Measurements from ENCODE around the gene CNNM3.

CNNM3 gene

DNA sequence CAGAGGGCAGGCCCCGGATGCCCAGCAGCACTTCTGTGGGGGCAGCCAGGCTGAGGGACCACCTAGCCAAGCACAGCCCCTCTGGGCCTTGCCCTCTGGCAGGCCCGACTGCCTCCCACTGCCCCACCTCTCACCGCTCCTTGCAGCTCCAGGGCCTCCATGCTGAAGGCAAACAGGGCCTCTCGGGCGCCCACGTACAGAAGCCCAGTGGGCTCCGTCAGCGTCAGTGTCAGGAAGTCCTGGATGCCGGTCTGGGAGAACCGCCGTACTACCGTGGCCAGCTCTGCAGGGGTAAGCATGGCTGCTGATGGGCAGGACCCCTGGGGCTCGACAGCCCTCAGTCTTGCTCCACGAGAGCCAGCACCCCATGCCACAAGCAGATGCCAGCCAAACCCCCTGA is 50.1 kb downstream of the CNNM3 start:
- no peak for DNase-seq

DNA sequence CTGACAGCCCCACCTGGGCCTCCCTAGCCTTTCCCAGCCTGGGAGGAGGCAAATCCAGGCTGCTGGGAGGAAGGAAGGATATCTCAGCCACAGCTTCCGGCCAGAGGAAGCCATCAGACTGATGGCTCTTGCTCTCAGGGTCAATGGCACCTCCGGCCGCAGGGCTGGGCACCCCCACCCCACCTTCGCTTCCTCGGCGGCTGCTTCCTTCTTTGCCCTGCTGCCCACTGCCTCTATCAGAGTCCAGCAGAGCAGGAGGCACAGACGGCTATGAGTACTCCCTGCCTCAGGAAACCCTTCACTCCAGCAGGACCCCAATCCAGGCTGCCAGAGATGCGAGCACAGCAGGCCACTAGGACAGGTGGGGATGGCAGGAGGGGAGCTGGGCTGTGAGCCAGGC is 50.5 kb downstream of the CNNM3 start:
- no peak for DNase-seq

DNA sequence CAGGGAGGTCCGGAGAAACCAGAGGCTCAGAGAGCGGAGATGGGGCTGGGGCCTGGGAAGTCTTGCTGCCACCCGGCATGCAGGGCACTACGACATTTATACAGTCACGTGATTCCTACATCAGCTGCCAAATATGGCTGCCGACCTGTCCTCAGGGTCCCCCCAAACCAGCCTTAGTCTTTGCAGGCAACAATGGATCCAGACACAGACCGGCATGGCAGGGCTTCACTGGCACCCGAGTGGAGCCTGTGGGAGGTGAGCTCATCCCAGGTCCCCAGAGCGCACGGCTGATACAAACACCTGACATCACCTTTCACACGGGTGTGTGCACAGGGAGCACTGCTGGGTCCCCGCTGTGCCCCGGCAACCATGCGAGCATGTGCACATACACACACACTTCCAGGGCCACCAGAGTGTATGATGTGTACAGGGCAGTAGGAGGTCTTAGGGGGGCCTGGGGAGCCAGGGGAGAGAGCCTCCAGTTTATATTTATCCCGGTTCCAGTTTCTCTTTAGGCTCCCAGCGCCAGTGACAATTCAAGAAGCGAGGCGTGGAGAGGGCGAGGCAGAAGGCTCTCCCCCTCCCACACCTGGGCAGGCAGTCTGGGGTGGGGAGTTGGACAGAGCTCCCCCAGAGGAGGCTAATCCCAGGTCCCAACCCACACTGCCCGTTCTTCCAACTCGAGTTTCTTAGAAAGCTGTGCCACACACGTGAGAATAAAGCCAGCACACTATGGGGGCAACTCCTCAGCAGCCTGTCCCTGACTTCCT is 51.1 kb downstream of the CNNM3 start:
- DNase-seq: no peak

DNA sequence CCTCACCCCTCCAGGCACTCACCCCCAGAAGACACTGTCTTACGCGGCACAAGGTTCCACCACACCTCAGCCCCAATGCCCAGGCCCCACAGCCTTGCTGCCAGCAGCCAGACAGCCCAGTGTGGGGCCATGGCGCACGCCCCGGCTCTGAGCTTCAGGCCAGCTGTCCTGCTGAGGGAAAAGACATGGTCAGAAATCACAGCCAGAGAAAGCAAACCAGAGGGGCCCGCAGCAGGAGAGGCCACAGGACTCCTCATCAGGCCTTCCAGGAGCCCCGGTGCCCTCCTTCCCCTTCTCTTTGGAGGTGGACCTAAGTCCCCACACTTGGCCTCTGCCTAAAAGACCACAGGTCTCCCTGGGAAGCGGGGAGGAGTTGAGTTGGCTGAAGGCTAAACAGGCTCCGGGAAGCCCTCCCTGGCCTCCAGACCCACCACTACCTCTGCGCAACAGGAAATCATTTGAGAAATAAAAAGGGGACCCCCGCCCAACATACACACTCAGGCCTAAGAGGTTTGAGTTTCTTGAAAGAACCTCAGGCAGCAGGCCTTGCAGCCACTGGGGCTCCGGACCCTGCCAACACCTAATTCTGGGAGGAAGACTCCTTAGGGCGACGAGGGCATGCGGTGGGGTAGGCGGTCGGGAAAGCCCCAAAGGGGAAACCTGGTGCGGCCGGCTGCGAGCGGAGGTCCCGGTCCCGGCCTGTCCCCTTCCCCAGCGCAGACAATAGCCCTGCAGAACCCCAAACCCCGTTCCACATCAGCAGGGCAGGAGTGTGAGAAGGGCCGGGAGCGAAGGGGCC is 51.9 kb downstream of the CNNM3 start:
- DNase-seq: no peak

DNA sequence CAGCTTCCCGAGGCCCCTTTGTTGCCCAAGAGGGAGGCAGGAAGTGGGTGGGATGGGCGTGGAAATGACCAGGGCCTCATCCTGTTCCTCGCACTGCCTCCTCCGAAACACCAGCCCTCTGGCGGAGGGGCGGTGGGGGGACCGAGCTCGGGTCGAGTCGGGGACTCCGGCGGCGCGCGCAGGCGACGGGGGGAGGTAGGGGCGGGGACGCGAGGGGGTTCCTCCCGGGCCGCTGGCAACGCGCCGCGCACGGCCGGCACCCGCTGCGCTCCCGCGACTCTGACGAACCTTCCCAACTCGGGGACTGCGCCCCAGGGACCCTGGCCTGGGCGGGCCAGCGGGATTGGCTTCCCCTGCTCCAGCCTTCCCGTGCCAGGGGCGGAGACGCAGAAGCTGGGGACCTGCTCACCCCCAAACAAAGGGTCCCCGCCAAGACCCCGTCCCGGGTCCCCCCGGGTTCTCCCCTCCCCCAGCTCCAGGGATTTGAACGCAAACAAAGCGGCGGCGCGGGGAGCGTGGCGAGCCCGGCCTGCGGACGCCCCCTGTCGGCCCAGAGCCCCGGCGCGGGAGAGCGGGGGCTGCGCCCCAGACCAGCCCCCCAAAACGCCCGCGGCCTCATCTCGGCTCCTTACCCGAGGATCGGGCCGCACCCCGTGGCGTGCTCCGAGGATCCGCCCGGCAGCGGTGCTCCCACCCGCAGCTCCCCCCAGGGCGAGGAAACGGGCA is 52.6 kb downstream of the CNNM3 start:
- peak; percentile 48 for DNase-seq

DNA sequence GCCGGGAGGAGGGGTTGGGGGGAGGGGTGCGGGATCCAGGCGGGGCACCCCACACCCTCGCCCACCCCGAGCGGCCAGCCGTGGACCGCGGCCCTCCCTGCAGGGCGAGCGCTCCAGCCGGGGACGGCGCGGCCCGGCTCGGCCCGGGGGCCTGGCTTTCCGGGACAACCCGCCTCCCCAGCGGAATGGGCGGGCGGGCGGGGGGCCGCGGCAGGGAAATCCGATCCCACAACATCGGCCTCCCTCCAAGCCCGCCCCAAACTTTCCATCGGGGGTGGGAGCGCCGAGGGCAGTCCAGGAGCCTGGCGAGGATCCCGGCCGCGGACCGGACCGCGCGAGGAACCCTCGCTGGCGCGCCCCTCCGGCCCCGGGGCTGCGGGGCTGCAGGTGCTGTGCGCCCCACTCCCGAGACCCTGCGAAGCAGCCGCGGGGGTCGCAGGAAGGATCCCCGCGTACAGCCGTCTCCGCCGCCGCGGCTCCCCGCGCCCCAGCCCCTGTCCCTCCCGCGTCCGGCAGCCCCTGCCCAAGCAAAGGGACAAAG is 53.3 kb downstream of the CNNM3 start:
- DNase-seq: no peak

DNA sequence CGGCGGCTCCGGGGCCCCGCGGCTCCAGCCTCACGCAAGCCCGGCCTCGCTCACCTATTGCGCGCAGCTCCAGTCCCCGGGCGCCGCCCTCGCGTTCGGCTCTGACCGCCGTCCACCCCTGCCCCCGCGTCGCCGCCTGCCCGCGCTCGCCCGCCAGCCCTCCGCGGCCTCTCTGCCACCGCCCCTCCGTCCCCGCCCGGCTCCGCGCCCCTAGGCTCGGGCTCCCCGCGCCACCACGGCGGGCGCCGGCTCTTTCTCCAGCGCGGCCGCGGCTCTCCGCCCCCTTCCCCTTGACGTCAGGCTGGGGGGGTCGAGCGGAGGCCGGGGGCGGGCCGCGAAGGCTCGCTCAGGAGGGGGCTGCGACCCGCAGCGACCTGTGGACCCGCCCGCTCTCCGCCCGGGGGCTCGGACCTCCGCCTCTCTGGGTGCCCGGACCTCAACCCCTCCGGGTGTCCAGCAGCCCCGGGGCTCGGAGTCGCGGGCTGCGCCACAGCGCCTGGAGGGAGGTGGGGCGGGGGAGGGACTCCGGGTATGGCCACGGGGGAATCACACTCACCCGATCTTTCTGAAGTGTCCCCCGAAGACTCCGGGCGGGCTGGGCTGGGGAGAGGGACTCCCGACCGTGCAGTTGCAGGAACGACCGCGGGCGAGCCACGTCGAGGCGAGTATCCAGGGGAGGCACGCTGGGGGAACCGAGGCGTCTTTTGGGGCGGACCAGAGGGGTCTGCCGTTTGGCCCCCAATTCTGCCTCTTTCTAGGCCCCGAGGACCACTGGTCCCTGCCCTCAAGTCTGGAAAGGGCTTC is 54.0 kb downstream of the CNNM3 start, which contains the start of gene SEMA4C:
TSS of gene SEMA4C (minus strand) at position 259 of the 804 bp plus-strand sequence. CDS start 2,194 bp downstream, outside the sequence.
- DNase-seq: no peak

DNA sequence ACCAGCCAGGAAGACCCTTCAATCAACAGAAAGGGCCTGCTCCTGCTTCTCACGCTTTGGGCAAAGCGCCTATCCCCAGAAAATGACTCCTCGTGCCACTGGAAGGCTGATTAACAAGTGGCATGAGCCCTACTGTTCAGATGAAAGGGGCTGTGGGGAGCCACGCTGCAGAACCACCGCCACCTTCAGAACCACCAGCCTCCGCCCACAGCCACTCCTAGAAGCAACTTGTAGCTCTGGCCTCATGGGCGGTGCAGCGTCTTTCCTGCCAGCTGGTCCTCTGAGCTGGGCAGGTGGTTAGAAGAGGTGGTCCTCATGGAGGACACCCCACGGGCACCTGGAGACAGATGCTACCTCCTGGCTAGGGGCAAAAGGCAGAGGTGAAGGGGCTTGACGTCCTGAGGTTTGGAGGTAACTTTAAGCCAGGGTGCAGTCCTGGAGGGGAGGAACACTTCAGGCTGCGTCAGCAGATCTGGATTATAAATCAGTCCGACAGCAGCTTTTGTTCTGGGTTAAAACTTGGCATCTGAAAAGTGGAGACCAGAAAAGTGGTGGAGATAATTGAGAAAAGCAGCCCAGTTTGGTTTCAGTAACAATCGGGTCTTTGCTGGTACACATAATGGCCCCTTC is 54.7 kb downstream of the CNNM3 start:
- no peak for DNase-seq

DNA sequence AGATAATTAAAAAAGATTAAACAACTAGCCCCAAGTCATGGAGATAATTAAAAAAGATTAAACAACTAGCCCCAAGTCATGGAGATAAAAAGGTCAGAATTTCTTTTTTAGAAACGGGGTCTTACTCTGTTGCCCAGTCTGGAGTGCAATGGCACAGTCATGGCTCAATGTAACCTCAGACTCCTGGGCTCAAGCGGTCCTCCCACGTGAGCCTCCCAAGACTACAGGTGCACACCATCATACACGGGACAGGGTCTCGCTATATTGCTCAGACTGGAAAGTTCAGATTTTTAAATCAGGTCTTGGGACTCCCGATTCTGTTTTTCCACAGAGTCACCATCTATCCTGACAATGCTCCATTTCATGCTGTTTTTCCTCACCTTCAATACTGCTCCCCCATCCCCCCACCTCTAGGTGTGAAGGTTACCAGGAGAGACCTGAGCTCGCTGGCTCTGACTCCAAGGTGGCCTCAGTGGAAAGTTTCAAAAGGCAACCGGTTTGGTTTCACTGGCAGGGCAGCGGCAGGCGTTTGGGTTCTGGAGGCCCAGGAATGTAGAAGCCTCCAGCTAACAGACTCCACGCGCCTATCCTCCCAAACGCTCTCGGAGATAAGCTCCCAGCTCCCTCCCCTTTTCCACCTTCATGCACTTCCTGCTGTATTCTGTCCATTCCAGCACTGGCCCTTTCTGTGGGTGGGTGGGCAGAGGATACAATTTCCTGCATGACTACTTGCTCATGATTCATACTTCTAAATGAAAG is 56.7 kb downstream of the CNNM3 start:
- DNase-seq: no peak

DNA sequence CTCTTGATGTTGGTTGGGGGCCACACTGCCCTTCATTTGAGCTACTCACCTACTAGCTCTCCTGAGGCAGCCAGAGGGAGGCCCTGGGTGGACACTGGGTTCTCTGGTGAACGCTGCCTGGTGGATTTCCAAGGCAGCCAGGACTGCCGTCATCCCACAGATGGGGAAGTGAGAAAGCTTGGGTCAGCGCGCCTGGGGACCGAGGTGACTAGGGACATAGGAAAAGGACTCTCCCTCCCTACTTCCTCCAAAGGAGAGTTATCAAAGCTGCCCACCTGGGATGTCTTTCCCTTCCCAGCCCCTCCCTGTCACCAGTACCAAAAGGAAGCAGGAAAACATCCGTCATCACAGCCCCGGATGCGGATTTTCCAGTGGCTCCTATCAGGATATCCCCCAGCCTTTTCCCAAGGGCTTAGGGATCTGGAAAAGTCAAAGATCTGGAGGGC is 57.6 kb downstream of the CNNM3 start:
- no peak for DNase-seq

DNA sequence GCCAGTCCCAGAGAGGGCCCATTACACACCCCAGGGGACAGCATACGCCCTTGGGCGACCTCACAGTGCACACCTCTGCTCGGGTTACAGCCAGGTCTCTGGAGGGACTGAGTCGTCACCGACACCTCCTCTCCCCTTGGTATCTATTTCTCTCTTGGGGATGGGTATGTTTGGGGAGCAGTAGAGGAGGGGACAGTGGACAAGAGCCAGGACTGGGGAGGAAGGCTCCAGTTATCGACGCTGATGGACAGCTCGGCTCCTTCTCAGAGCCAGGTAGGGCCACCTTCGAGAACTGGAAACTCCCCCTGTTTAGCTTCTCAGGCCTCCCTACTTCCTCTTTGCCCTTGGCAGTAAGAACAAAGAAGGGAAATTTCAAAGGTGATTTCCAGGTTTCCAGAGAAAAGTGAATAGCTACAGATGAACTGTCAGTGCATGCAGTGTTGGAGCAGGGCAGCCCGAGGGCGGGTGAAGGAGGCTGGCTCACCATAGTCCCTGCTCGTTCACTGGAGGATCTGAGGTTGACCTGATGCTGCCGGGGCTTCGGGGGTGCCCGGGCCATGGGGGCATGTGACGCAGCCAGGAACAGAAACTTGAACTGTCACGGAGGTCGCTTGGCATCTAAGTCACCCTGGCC is 58.2 kb downstream of the CNNM3 start:
- no peak for DNase-seq

DNA sequence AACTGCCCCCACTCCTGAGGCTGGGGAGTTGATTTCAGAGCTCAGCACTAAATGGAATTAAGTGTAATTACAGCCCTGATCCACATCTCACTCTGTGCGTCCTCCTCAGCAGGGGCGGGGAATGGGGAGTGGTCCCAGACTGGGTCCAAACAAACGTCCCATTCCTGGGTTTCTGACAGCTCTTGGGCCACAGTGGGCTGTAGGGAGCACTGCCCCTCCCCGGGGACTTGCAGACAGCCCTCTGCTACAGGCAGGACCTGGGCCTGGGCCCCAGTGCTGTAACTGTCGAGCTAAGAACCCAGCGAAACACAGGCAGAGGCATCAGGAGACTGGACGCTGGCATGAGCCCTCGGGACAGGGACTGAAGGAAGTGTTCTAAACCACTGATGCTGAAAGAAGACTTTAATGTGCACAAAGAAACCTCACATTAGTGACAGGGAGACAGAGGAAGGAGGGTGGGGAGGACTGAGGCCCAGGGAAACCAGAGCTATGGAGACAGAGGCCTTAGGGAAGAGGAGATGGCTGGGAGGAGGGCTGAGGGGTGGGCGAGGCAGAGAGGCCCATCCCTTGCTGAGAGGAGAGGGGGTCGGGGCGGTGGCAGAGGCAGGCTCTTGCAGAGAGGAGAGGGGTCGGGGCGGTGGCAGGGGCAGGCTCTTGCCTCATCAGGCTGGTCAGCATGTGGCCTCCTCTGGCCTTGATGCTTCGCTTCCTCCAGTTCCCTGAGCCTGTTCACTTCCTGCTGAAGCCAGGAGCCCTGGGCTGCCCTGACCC is 59.6 kb downstream of the CNNM3 start:
- no peak for DNase-seq

DNA sequence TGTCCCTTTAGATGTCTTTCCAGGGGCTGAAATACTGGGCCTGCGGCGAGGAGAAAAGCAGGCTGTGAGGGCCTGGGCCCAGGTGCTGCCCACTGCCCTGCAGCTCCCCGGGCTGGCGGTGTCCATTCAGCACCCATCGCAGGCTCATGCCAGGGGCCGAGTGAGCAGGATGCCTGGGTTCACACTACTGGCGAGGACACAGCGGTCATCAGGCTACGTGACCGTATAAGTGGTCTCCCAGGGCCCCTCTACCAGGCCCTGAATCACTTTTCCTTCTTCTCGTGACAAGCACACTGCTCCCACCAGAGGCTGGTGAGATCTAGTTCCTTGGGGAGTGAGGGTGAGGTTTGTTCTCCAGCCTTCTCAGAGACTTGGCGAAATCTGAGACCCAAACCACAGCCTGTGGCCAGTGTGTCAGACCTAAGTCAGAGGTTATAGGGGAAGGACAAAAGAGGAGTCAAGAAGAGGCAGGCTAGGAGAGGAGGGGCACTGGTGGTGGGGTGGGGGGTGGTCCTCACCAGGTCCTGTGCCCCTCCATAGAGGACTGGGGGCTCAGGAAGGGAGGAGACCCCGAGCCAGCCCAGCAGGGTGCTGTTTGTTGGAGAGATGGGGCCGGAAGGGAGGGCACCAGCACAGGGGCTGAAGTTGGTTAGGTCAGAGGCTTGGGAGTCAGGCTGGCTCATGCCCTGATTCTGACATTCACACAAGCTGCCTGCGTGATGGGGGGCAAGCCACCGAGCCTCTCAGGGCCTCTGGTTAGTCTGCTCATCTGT is 60.4 kb downstream of the CNNM3 start:
- DNase-seq: no peak

DNA sequence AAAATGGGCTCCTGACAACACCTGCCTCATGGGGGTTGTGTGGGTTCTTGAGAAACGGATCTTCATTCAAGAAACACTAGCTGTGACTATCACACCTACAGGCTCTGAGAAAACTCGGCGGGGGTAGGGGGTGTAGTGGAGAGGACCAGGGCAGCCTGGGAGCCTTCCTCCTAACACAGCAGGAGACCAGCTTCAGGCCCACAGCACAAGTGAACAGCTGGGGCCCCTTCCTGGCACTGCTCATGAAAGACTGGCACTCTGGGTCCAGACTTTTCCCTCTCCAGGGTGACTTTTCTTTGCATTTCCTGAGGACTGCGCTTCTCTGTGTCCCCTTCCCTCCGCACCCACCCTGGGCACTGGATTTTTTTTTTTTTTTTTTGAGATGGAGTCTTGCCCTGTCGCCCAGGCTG is 61.0 kb downstream of the CNNM3 start:
- DNase-seq: no peak

DNA sequence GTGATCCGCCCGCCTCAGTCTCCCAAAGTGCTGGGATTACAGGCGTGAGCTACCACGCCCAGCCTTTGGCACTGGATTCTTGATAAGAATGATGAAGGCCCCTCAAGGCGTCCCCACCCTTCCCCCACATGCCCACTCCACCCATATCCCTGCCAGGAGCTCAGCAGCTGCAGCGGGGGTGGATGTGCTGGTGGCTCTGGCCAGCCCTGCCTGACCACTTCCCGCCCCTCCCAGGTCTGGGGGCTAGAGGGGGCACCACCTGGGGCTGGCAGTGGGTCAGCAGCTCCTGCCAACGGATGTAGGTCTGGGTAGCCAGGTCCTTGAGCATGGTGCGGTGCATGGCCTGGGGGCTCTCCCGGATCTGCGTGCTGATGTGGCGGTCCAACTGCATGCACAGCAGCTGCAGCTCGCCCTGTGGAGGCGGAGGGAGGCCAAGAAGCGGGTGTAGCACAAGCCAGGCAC is 61.6 kb downstream of the CNNM3 start:
- no peak for DNase-seq

DNA sequence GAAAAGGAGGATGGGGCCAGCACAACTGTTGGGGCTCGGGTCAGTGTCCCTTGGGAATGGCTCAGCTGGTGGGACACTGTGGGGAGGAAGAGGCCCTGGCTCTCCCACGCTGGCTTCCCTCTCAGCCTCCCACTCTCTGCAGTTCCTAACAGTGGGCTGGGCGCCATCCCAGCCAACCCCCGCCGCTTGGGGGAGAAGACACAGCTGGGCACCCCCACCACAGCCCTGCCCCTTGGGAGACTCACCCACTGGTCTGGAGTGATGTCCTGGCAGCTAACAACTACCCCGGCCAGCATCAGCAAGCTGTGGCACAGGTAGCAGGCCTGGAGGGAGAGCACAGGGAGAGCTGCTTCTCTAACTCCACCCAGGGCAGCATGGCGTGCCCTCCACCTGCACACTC is 62.1 kb downstream of the CNNM3 start:
- DNase-seq: no peak

DNA sequence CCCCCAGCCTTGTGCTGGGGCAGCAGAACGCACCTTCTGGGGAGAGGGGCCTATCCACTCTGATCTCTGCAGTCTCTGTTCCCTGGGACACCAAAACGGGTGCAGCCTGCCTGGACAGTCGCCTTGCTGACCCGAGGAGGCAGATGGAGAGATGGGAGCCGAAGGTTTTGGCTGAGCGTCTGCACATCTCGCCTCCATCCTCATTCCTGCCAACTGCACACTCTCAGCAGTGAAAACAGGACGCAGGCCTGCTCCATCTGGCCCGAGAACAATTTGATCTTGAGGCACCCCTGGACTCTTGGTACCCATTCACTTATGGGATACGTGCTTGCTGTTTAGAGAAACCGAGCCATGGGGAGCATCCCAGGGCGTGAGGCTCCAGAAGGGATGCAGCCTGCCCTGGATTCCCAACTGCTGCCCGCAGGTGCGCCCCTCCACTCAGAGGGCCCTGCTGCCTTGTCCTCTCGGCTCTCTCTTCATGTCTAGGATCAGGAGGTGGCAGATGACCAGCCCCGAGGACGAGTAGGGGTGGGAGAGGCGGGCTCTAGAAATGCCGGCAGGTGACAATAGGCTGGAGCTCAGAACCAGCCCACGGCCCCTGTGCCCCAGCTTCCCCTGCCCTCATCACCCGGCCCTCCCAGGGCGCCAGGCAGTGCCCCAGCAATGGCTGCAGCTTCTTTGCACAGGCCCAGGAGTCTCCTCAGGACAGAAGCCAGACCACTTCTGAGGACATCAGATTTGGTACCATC is 62.9 kb downstream of the CNNM3 start:
- no peak for DNase-seq

DNA sequence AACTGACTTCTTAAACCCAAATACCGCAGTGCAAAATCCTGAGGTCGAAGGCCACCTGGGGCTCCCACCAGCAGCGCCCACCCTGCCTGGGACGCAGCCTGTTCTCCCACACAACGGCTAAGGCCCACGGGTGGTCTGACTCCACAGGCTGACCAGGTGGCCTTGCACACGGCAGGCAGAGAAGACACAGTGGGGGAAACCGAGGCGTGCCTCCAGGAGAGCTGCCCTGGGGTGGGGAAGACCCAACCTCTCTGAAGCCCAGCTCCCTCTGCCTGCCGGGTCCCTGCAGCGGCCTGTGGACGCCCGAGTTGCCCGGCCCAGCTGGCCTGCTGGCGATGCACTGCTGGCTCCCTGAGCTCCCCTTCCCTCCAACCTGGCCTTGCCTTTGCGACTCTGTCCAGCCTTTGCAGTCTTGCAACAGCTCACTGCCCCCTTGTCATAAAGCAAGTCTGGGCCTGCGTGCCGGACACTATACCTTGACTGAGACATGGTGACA is 63.5 kb downstream of the CNNM3 start:
- DNase-seq: no peak

All from NCI-H526 treated with DMSO at 0.1 percent for 48 hours (cell line).